Vagina (tissue), 2 donors: Measurements from ENCODE around the gene THAP4. TPM values are rescaled to one million over a fixed set of nuclear protein-coding genes. Genes with fewer than 3 reads are reported as not detected.

Source experiments
- DNase-seq, 2 donors: peaks; one replicate each; pipeline ENCODE4 v3.0.0-alpha.2; 2017; ENCODE audit errors: extremely low spot score in 2 of 2
- H3K27ac ChIP-seq: fragments of 200-600 bp; sonication (generic); one replicate; pipeline ENCODE4 v1.5.1; 2019
- H3K27me3 ChIP-seq: fragments of 200-600 bp; sonication (generic); one replicate; pipeline ENCODE4 v1.5.1; 2019
- H3K36me3 ChIP-seq, 2 donors: fragments of 200-600 bp; sonication (generic); one replicate each; pipeline ENCODE4 v1.5.1; 2017 to 2019
- H3K4me1 ChIP-seq: fragments of 200-600 bp; sonication (generic); one replicate; pipeline ENCODE4 v1.5.1; 2019
- H3K4me3 ChIP-seq, 2 donors: fragments of 200-600 bp; sonication (generic); 1 replicate in 1 of 2; 2 replicates in 1 of 2; pipeline ENCODE4 v1.5.1; 2016 to 2019
- H3K9me3 ChIP-seq: fragments of 200-600 bp; sonication (generic); one replicate; pipeline ENCODE4 v1.5.1; 2019
- POLR2A ChIP-seq, 2 donors: fragments of 450-650 bp; IDR thresholded peaks; one replicate each; pipeline ENCODE4 v1.6.1; 2017; ENCODE audit warnings: antibody characterized with exemption in 2 of 2, mild to moderate bottlenecking in 2 of 2, moderate library complexity in 2 of 2
- POLR2AphosphoS5 ChIP-seq, 2 donors: sonication (generic); formaldehyde crosslinking; IDR thresholded peaks; one replicate each; pipeline ENCODE4 v1.9.0; 2017; ENCODE audit warnings: antibody characterized with exemption in 2 of 2, mild to moderate bottlenecking in 2 of 2, low read depth in 1 of 2; ENCODE audit not compliant: insufficient read depth in 1 of 2
- intact Hi-C: fragments of 100-400 bp; cut with DNase I; formaldehyde crosslinking; loops from one replicate; pipeline ENCODE4 v1.15.1; 2023
- total RNA-seq: library from RNA; depleted of rRNA; stranded (reverse); fragments of >200 nt; gene quantifications from one replicate; pipeline ENCODE4 v1.2.3, GENCODE V29; 2016
- TF ChIP-seq, protein P1 (sequence below), 3 experiments: fragments of 450-650 bp in 2 of 3; fragments of 200-600 bp in 1 of 3; sonication (generic) in 1 of 3; IDR thresholded peaks; one replicate each; pipeline ENCODE4 v1.5.1; 2017 to 2019; ENCODE audit warnings: antibody characterized with exemption in 3 of 3, mild to moderate bottlenecking in 2 of 3, moderate library complexity in 2 of 3

Gene THAP4
- total RNA-seq, 1 donor from 2014 or later = 44.4 TPM

DNA sequence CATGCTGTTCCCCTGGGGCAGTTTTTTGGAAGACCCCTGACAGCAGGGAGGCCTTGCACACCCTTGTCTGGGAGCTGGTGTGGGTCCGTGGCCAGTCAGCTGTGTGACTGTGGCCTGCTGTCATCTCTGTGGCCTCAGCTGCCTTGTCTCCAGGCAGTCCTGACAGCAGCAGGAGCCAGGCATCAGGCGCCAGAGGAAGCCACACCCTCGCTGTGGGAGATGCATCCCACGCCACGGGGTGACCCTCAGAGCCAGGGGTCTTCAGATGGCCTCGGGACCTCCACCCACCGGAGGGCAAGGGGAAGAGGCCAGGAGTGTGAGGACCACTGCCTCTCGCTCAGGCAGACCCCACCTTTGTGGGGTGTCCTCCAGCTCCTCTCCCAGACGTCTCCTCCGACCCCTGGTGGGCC is 73.4 kb downstream of the THAP4 start:
- DNase-seq = no peak
- Histone ChIP-seq H3K27me3 (no peaks in the 10 kb centered on the region), H3K9me3 (no peaks in the 10 kb centered on the region), H3K27ac (peak overlapping the region; percentile 81), H3K4me3 (peak overlapping the region in 1 of 2 donors; percentile 23), H3K4me1 (peaks cover 64% of the 10 kb centered on the region), H3K36me3 (no peaks in the 10 kb centered on the region)
- intact Hi-C loops = no loop called here
- TF ChIP-seq, protein P1, sequence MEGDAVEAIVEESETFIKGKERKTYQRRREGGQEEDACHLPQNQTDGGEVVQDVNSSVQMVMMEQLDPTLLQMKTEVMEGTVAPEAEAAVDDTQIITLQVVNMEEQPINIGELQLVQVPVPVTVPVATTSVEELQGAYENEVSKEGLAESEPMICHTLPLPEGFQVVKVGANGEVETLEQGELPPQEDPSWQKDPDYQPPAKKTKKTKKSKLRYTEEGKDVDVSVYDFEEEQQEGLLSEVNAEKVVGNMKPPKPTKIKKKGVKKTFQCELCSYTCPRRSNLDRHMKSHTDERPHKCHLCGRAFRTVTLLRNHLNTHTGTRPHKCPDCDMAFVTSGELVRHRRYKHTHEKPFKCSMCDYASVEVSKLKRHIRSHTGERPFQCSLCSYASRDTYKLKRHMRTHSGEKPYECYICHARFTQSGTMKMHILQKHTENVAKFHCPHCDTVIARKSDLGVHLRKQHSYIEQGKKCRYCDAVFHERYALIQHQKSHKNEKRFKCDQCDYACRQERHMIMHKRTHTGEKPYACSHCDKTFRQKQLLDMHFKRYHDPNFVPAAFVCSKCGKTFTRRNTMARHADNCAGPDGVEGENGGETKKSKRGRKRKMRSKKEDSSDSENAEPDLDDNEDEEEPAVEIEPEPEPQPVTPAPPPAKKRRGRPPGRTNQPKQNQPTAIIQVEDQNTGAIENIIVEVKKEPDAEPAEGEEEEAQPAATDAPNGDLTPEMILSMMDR (IDR thresholded peaks at IDR 0.05) = no peak
- TF ChIP-seq POLR2AphosphoS5 (IDR thresholded peaks at IDR 0.05; ENCODE audit: insufficient read depth in 1 of 2, low read depth in 1 of 2) = peak in 1 of 2 donors; percentile 7

DNA sequence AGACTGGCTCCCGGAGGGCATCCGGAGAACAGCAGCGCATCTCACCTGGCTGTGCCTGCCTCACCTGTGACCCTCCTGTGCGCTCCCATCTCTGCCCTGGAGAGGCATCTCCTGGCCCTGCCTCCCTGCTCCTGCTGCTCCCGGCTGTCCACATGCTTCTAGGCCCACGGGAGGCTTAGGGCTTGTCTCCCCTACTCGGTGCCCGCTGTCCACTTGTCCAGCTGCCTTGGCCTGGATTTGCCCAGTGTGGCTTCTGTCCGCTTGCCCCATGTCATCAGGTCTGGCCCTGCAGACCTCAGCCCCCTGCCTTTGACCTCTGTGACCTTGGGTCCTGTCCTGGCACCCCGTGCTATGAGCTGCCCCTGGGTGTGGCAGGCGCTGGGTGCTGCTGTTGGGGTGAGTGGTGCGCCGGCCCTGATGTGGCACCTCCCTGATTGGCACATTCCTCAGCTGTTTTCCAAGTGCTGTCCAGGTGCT is 73.9 kb downstream of the THAP4 start:
- Histone ChIP-seq H3K4me3 (no peak overlapping the region), H3K27me3 (no peaks in the 10 kb centered on the region), H3K36me3 (no peaks in the 10 kb centered on the region), H3K4me1 (peaks cover 64% of the 10 kb centered on the region), H3K27ac (peak overlapping the region; percentile 81), H3K9me3 (no peaks in the 10 kb centered on the region)
- intact Hi-C loops = no loop called here
- TF ChIP-seq, protein P1 (IDR thresholded peaks at IDR 0.05) = no peak
- TF ChIP-seq POLR2AphosphoS5 (IDR thresholded peaks at IDR 0.05; ENCODE audit: insufficient read depth in 1 of 2, low read depth in 1 of 2) (no peak), POLR2A (IDR thresholded peaks at IDR 0.05) (no peak)
- no peak for DNase-seq

DNA sequence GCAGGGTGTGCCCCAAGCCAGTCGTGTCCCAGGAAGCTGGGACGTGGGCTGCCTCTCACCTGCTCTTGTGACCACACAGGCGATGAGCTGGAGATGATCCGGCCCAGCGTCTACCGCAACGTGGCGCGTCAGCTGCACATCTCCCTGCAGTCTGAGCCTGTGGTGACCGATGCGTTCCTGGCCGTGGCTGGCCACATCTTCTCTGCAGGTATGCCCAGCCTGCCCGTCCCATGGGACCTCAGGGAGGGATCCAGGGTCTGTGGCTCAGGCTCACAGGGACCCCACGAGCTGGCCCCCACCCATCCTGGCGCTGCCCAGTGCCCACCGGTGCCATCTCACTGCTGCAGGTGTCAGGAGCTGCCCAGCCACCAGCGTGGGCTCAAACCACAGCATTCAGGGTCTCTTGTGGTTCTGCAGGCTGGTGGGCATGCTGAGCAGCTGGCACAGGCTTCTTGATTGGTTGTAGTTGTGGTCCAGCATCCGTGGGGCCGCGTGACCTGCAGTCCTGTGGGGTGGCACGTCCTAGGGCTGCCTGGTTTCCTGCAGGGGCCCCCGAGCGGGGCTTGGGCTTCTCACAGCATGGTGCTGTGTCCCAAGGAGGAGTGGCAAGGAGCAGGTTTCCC is 74.6 kb downstream of the THAP4 start:
- intact Hi-C loops = no loop called here
- peak overlapping the region; percentile 81 for H3K27ac ChIP-seq
- no peaks in the 10 kb centered on the region for H3K27me3 ChIP-seq
- peaks cover 64% of the 10 kb centered on the region for H3K4me1 ChIP-seq
- H3K4me3 ChIP-seq = no peak overlapping the region
- no peaks in the 10 kb centered on the region for H3K36me3 ChIP-seq
- DNase-seq = no peak
- TF ChIP-seq POLR2AphosphoS5 (IDR thresholded peaks at IDR 0.05; ENCODE audit: insufficient read depth in 1 of 2, low read depth in 1 of 2) (no peak), POLR2A (IDR thresholded peaks at IDR 0.05) (no peak)
- TF ChIP-seq, protein P1 (IDR thresholded peaks at IDR 0.05) = no peak
- no peaks in the 10 kb centered on the region for H3K9me3 ChIP-seq

DNA sequence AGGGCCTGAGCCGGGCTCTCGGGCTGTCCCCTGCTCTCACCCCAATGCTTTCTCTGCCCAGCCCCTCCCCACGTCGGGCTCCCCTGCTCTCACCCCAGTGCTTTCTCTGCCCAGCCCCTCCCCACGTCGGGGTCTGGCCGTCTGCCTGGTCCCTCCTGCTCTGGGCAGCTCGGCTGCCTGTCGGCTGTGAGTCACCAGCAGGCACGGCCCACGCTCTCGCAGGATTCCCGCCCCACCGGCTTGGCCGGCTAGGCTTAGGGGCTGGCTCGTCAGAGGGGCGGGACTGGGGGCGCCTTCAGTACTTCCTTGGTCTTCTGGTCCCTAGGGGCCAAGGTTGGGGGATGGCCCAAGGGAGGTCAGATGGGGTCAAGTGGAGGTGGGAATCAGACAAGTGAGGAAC is 75.1 kb downstream of the THAP4 start:
- peak overlapping the region; percentile 81 for H3K27ac ChIP-seq
- no peaks in the 10 kb centered on the region for H3K27me3 ChIP-seq
- no peaks in the 10 kb centered on the region for H3K36me3 ChIP-seq
- TF ChIP-seq, protein P1 (IDR thresholded peaks at IDR 0.05) = no peak
- TF ChIP-seq POLR2A (IDR thresholded peaks at IDR 0.05) = no peak
- peak; percentile 72 to 74 for TF ChIP-seq POLR2AphosphoS5 (IDR thresholded peaks at IDR 0.05; ENCODE audit: insufficient read depth in 1 of 2, low read depth in 1 of 2)
- intact Hi-C loops = no loop called here
- H3K4me1 ChIP-seq = peaks cover 64% of the 10 kb centered on the region
- peak overlapping the region in 1 of 2 donors; percentile 8 for H3K4me3 ChIP-seq
- no peaks in the 10 kb centered on the region for H3K9me3 ChIP-seq
- no peak for DNase-seq

DNA sequence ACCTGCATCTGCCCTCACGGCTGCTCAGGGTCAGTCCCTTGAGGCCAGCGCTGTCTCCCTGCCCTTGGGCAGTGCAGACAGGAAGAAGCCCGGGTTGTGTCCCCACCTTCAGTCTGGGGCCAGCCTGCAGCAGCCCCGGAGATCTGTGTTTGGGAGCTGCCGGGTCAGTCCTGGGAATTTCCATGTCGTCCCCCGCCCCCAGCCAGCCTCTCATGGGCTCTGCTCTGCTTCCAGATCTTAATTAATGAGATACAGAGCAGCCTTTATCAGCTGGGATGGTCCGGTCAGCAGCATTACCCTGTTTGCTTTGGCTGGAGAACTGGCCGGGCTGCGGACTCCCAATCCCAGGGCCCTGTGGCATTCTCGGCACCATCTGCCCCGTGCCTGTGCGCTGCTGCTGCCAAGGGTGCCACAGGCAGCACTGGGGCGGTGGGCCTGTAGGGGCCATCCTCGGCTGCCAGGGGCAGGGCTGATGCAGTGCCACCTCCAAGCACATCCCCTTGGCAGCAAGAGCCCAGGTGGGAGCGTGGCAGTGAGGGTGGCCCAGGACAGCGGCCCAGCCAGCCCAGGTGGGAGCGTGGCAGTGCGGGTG is 76.0 kb downstream of the THAP4 start:
- no peaks in the 10 kb centered on the region for H3K27me3 ChIP-seq
- no peaks in the 10 kb centered on the region for H3K9me3 ChIP-seq
- H3K4me1 ChIP-seq = peaks cover 64% of the 10 kb centered on the region
- no peak for DNase-seq
- TF ChIP-seq POLR2AphosphoS5 (IDR thresholded peaks at IDR 0.05; ENCODE audit: insufficient read depth in 1 of 2, low read depth in 1 of 2) = no peak
- TF ChIP-seq, protein P1 (IDR thresholded peaks at IDR 0.05) = no peak
- TF ChIP-seq POLR2A (IDR thresholded peaks at IDR 0.05) = no peak
- H3K27ac ChIP-seq = peak overlapping the region; percentile 81
- intact Hi-C loops = no loop called here
- H3K36me3 ChIP-seq = no peaks in the 10 kb centered on the region
- H3K4me3 ChIP-seq = peak overlapping the region; percentile 56 to 58
